GM21717 (cell line): ENCODE measurements around the gene IGSF11.
"Not testable (repeated sequence)": the region's sequence is repeated elsewhere in the genome, so short reads cannot be mapped to it uniquely, and the experiment has no call there.

Experiments
- ATAC-seq: cut with Tn5 transposase; IDR thresholded peaks from one replicate; pipeline ENCODE4 v1.9.1; 2021; ENCODE audit warnings: mild to moderate bottlenecking, moderate library complexity; ENCODE audit not compliant: unreplicated experiment

The IGSF11 gene

GRCh38 chr3:118990823-118991560, 43.7 kb downstream of the IGSF11 start:
- no peak for ATAC-seq

GRCh38 chr3:118988198-118989130, 46.2 kb downstream of the IGSF11 start:
- ATAC-seq: no peak

- no peak for ATAC-seq
Observed at GRCh38 chr3:118987477-118987876, 47.2 kb downstream of the IGSF11 start.

- ATAC-seq: no peak
Observed at GRCh38 chr3:118986734-118987133, 47.9 kb downstream of the IGSF11 start.

- no peak for ATAC-seq
Observed at GRCh38 chr3:118984699-118985098, 49.9 kb downstream of the IGSF11 start.

GRCh38 chr3:118981494-118982134, 53.0 kb downstream of the IGSF11 start:
- no peak for ATAC-seq

GRCh38 chr3:118980832-118981231, 53.8 kb downstream of the IGSF11 start:
- ATAC-seq: no peak

- no peak for ATAC-seq
Observed at GRCh38 chr3:118978393-118978758, 56.3 kb downstream of the IGSF11 start.

- ATAC-seq: no peak
Observed at GRCh38 chr3:118977671-118978392, 56.8 kb downstream of the IGSF11 start.

GRCh38 chr3:118977118-118977517, 57.5 kb downstream of the IGSF11 start:
- ATAC-seq: no peak

GRCh38 chr3:118975476-118975875, 59.2 kb downstream of the IGSF11 start:
- ATAC-seq: not testable (repeated sequence)

GRCh38 chr3:118974356-118975097, 60.1 kb downstream of the IGSF11 start:
- no peak for ATAC-seq

GRCh38 chr3:118973050-118973449, 61.6 kb downstream of the IGSF11 start:
- ATAC-seq: no peak

- no peak for ATAC-seq
Observed at GRCh38 chr3:118970819-118971218, 63.8 kb downstream of the IGSF11 start.

GRCh38 chr3:118968640-118969039, 66.0 kb downstream of the IGSF11 start:
- no peak for ATAC-seq

- no peak for ATAC-seq
Observed at GRCh38 chr3:118968111-118968510, 66.5 kb downstream of the IGSF11 start.

- ATAC-seq: no peak
Observed at GRCh38 chr3:118966700-118967099, 67.9 kb downstream of the IGSF11 start.

- no peak for ATAC-seq
Observed at GRCh38 chr3:118963711-118964110, 70.9 kb downstream of the IGSF11 start.

- ATAC-seq: no peak
Observed at GRCh38 chr3:118960876-118961450, 73.7 kb downstream of the IGSF11 start.
